ENCODE results near the gene OBP2B. TPM values are rescaled to one million over a fixed set of nuclear protein-coding genes. Genes with fewer than 3 reads are reported as not detected.

Gene OBP2B
- total and polyA plus RNA-seq, 2 experiments from 2014 or later = not detected

DNA sequence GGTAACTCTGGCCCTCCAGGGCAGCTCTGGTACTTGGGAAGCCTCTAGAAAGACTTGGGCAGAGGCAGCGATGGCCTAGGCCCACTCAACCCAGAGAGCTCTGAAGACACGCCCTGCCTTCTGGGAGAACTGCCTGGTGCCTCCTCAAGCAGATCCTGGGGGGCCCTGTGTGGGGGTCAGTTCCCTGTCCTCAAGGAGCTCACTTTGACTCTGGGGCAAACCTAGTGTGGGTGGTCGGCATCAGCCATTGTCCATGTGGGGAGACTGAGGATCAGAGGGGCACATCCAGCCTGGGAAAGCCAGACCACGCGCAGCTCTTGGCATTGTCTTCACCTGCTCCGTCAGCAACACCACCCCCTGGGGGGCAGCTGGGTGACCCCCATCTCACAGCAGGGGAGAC is 37.9 kb upstream of the OBP2B start (continued):
- TF ChIP-seq, protein P1, sequence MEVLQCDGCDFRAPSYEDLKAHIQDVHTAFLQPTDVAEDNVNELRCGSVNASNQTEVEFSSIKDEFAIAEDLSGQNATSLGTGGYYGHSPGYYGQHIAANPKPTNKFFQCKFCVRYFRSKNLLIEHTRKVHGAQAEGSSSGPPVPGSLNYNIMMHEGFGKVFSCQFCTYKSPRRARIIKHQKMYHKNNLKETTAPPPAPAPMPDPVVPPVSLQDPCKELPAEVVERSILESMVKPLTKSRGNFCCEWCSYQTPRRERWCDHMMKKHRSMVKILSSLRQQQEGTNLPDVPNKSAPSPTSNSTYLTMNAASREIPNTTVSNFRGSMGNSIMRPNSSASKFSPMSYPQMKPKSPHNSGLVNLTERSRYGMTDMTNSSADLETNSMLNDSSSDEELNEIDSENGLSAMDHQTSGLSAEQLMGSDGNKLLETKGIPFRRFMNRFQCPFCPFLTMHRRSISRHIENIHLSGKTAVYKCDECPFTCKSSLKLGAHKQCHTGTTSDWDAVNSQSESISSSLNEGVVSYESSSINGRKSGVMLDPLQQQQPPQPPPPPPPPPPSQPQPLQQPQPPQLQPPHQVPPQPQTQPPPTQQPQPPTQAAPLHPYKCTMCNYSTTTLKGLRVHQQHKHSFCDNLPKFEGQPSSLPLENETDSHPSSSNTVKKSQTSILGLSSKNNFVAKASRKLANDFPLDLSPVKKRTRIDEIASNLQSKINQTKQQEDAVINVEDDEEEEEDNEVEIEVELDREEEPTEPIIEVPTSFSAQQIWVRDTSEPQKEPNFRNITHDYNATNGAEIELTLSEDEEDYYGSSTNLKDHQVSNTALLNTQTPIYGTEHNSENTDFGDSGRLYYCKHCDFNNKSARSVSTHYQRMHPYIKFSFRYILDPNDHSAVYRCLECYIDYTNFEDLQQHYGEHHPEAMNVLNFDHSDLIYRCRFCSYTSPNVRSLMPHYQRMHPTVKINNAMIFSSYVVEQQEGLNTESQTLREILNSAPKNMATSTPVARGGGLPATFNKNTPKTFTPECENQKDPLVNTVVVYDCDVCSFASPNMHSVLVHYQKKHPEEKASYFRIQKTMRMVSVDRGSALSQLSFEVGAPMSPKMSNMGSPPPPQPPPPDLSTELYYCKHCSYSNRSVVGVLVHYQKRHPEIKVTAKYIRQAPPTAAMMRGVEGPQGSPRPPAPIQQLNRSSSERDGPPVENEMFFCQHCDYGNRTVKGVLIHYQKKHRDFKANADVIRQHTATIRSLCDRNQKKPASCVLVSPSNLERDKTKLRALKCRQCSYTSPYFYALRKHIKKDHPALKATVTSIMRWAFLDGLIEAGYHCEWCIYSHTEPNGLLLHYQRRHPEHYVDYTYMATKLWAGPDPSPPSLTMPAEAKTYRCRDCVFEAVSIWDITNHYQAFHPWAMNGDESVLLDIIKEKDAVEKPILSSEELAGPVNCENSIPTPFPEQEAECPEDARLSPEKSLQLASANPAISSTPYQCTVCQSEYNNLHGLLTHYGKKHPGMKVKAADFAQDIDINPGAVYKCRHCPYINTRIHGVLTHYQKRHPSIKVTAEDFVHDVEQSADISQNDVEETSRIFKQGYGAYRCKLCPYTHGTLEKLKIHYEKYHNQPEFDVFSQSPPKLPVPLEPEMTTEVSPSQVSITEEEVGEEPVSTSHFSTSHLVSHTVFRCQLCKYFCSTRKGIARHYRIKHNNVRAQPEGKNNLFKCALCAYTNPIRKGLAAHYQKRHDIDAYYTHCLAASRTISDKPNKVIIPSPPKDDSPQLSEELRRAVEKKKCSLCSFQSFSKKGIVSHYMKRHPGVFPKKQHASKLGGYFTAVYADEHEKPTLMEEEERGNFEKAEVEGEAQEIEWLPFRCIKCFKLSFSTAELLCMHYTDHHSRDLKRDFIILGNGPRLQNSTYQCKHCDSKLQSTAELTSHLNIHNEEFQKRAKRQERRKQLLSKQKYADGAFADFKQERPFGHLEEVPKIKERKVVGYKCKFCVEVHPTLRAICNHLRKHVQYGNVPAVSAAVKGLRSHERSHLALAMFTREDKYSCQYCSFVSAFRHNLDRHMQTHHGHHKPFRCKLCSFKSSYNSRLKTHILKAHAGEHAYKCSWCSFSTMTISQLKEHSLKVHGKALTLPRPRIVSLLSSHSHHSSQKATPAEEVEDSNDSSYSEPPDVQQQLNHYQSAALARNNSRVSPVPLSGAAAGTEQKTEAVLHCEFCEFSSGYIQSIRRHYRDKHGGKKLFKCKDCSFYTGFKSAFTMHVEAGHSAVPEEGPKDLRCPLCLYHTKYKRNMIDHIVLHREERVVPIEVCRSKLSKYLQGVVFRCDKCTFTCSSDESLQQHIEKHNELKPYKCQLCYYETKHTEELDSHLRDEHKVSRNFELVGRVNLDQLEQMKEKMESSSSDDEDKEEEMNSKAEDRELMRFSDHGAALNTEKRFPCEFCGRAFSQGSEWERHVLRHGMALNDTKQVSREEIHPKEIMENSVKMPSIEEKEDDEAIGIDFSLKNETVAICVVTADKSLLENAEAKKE (CRISPR knock-in tag; IDR thresholded peaks at IDR 0.05) = no peak
- TF ChIP-seq ZNF331 (CRISPR knock-in tag; IDR thresholded peaks at IDR 0.05; ENCODE audit: low read depth) (no peak), EZH2 (IDR thresholded peaks at IDR 0.05; ENCODE audit: low read depth, unreplicated experiment) (no peak), CREB1 (CRISPR knock-in tag; IDR thresholded peaks at IDR 0.05; ENCODE audit: low read depth) (no peak), EZH2phosphoT487 (IDR thresholded peaks at IDR 0.05; ENCODE audit: unreplicated experiment) (no peak), NANOG (IDR thresholded peaks at IDR 0.05; ENCODE audit: borderline replicate concordance) (no peak)
- TF ChIP-seq, protein P2, sequence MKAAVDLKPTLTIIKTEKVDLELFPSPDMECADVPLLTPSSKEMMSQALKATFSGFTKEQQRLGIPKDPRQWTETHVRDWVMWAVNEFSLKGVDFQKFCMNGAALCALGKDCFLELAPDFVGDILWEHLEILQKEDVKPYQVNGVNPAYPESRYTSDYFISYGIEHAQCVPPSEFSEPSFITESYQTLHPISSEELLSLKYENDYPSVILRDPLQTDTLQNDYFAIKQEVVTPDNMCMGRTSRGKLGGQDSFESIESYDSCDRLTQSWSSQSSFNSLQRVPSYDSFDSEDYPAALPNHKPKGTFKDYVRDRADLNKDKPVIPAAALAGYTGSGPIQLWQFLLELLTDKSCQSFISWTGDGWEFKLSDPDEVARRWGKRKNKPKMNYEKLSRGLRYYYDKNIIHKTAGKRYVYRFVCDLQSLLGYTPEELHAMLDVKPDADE (IDR thresholded peaks at IDR 0.05) = no peak

GRCh38 chr9:133246562-133246961 is 37.5 kb upstream of the OBP2B start:
- DNase-seq (ENCODE audit: low spot score) = no peak
- H3K27me3 Mint-ChIP-seq (ENCODE audit: insufficient read depth, low read depth, poor library complexity) = peaks cover 5% of the 10 kb centered on the region
- H2AFZ ChIP-seq = no peak overlapping the region

More at GRCh38 chr9:133246562-133246961, 37.5 kb upstream of the OBP2B start:
- H3K4me1 ChIP-seq (ENCODE audit: insufficient read depth) = no peaks in the 10 kb centered on the region; the same call in 1 of the 2 replicates
- no peaks in the 10 kb centered on the region for H3F3A ChIP-seq (replicated peaks; ENCODE audit: low read depth)
- no peak overlapping the region for H3K4me2 ChIP-seq
- Mint-ChIP-seq H3K9me3 (no peaks in the 10 kb centered on the region), H3K4me1 (peaks cover 9% of the 10 kb centered on the region), H3K27ac (no peak overlapping the region), H3K4me3 (no peak overlapping the region), H3K36me3 (ENCODE audit: low read depth) (no peaks in the 10 kb centered on the region)
- H3K4me3 ChIP-seq = no peak overlapping the region
- no peaks in the 10 kb centered on the region for H3K27me3 ChIP-seq (ENCODE audit: insufficient read depth)
- H3K79me2 ChIP-seq (replicated peaks; ENCODE audit: insufficient read depth) = no peaks in the 10 kb centered on the region
- H4K20me1 ChIP-seq (replicated peaks; ENCODE audit: insufficient read depth) = no peaks in the 10 kb centered on the region
- no peak overlapping the region for H3K27ac ChIP-seq (ENCODE audit: low read depth)
- no peaks in the 10 kb centered on the region for H3K36me3 ChIP-seq (ENCODE audit: insufficient read depth)
- H3K9me2 ChIP-seq (ENCODE audit: insufficient read depth) = no peaks in the 10 kb centered on the region
- peak; percentile 55 for ATAC-seq
- TF ChIP-seq POLR2AphosphoS5 (IDR thresholded peaks at IDR 0.05; ENCODE audit: low read depth) = no peak
- no peak for TF ChIP-seq EZH2 (IDR thresholded peaks at IDR 0.05; ENCODE audit: low read depth, unreplicated experiment)
- no peak for TF ChIP-seq STAT1 (IDR thresholded peaks at IDR 0.05; ENCODE audit: unreplicated experiment)
- no peak for TF ChIP-seq ZNF331 (CRISPR knock-in tag; IDR thresholded peaks at IDR 0.05; ENCODE audit: low read depth)
- TF ChIP-seq, protein P2 (IDR thresholded peaks at IDR 0.05) = no peak
- TF ChIP-seq, protein P3, sequence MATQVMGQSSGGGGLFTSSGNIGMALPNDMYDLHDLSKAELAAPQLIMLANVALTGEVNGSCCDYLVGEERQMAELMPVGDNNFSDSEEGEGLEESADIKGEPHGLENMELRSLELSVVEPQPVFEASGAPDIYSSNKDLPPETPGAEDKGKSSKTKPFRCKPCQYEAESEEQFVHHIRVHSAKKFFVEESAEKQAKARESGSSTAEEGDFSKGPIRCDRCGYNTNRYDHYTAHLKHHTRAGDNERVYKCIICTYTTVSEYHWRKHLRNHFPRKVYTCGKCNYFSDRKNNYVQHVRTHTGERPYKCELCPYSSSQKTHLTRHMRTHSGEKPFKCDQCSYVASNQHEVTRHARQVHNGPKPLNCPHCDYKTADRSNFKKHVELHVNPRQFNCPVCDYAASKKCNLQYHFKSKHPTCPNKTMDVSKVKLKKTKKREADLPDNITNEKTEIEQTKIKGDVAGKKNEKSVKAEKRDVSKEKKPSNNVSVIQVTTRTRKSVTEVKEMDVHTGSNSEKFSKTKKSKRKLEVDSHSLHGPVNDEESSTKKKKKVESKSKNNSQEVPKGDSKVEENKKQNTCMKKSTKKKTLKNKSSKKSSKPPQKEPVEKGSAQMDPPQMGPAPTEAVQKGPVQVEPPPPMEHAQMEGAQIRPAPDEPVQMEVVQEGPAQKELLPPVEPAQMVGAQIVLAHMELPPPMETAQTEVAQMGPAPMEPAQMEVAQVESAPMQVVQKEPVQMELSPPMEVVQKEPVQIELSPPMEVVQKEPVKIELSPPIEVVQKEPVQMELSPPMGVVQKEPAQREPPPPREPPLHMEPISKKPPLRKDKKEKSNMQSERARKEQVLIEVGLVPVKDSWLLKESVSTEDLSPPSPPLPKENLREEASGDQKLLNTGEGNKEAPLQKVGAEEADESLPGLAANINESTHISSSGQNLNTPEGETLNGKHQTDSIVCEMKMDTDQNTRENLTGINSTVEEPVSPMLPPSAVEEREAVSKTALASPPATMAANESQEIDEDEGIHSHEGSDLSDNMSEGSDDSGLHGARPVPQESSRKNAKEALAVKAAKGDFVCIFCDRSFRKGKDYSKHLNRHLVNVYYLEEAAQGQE (IDR thresholded peaks at IDR 0.05; ENCODE audit: unreplicated experiment) = no peak

Measured in GM23338 (cell line).